HCT116 (cell line): ENCODE data around the gene ANKRD10. TPM values are rescaled to one million over a fixed set of nuclear protein-coding genes. Genes with fewer than 3 reads are reported as not detected.

Source experiments
- ATAC-seq: fragments of 200-7000 bp; cut with Tn5 transposase; 2 replicates; pipeline ENCODE4 v1.9.1; 2020; ENCODE audit warnings: mild to moderate bottlenecking, moderate library complexity
- BruUV-seq: library from RNA; stranded (reverse); fragments of 400-500 nt; replicated peaks from 2 replicates; lab custom pipeline; 2021; lab: Mats Ljungman, UMichigan
- CTCF ChIA-PET: fragments of 300-600 bp; sonication (Branson Sonifier 250); formaldehyde crosslinking; loops from one replicate; lab custom pipeline; 2021; ENCODE audit warnings: antibody characterized with exemption; lab: Charles Lee
- POLR2A ChIA-PET: fragments of 300-600, 350-600 bp; sonication (Branson Sonifier 250); formaldehyde crosslinking; loops from one replicate; lab custom pipeline; 2021; ENCODE audit warnings: antibody characterized with exemption; lab: Charles Lee
- RAD21 ChIA-PET, 2 experiments: fragments of 300-600 bp; sonication (Branson Sonifier 250); formaldehyde crosslinking; loops; one replicate each; lab custom pipeline; 2023; ENCODE audit warnings: low total read pairs in 2 of 2; ENCODE audit not compliant: uncharacterized antibody in 2 of 2, unreplicated experiment in 2 of 2, low non-redundant PET in 1 of 2; lab: Charles Lee
- DNase-seq: peaks from one replicate; pipeline ENCODE4 v3.0.0-alpha.2; 2010; ENCODE audit warnings: low read depth, low spot score
- H2AFZ ChIP-seq: fragments of 200-600 bp; shearing (Covaris generic), sonication (generic); 2 replicates; pipeline ENCODE4 v1.6.1; 2017; ENCODE audit warnings: low read depth, mixed run types, mixed read lengths, antibody characterized with exemption, low read length; ENCODE audit not compliant: poor library complexity, severe bottlenecking
- H3K27ac ChIP-seq: 2 replicates; pipeline ENCODE4 v1.5.1; 2012; ENCODE audit warnings: low read depth, low read length
- H3K27me3 ChIP-seq: fragments of 200-600 bp; sonication (generic); 2 replicates; pipeline ENCODE4 v1.6.1; 2016; ENCODE audit warnings: mixed run types, low read length, mixed read lengths; ENCODE audit not compliant: insufficient read depth
- H3K36me3 ChIP-seq, 2 experiments: fragments of 200-500 bp in 1 of 2; fragments of 200-600 bp in 1 of 2; sonication (Bioruptor generic) in 1 of 2; sonication (generic) in 1 of 2; 2 replicates each; pipeline versions ENCODE4 v1.5.1 to v1.6.1; 2014 to 2016; ENCODE audit warnings: low read length in 2 of 2, inconsistent platforms in 1 of 2, mixed read lengths in 1 of 2, mixed run types in 1 of 2; ENCODE audit not compliant: insufficient read depth in 2 of 2, control insufficient read depth in 1 of 2
- H3K4me1 ChIP-seq, 2 experiments: fragments of 200-600 bp in 1 of 2; sonication (generic) in 1 of 2; 2 replicates each; pipeline versions ENCODE4 v1.5.1 to v1.6.1; 2012 to 2017; ENCODE audit warnings: low read length in 2 of 2, inconsistent platforms in 1 of 2, mild to moderate bottlenecking in 1 of 2, mixed read lengths in 1 of 2, mixed run types in 1 of 2, moderate library complexity in 1 of 2; ENCODE audit not compliant: insufficient read depth in 2 of 2, control insufficient read depth in 1 of 2
- H3K4me2 ChIP-seq: fragments of 200-600 bp; sonication (generic); 2 replicates; pipeline ENCODE4 v1.6.1; 2017; ENCODE audit warnings: mixed run types, low read length, mixed read lengths
- H3K4me3 ChIP-seq, 2 experiments: fragments of 200-600 bp in 1 of 2; sonication (generic) in 1 of 2; replicated peaks in 1 of 2; 2 replicates each; pipeline ENCODE4 v1.5.1; 2011 to 2016; ENCODE audit warnings: low read length in 2 of 2, control low read depth in 1 of 2, low read depth in 1 of 2, mild to moderate bottlenecking in 1 of 2, mixed read lengths in 1 of 2, mixed run types in 1 of 2
- H3K79me2 ChIP-seq: fragments of 200-600 bp; sonication (generic); 2 replicates; pipeline ENCODE4 v1.6.1; 2017; ENCODE audit warnings: mild to moderate bottlenecking, mixed run types, low read length, moderate library complexity, mixed read lengths; ENCODE audit not compliant: insufficient read depth
- H3K9ac ChIP-seq: fragments of 200-600 bp; sonication (generic); 2 replicates; pipeline ENCODE4 v1.6.1; 2016; ENCODE audit warnings: low read length, mixed read lengths
- H3K9me2 ChIP-seq: fragments of 200-600 bp; sonication (generic), shearing (Covaris generic); 2 replicates; pipeline ENCODE4 v1.6.1; 2017; ENCODE audit warnings: mixed run types, mild to moderate bottlenecking, moderate library complexity; ENCODE audit not compliant: insufficient read depth
- H3K9me3 ChIP-seq, 2 experiments: fragments of 200-500 bp in 1 of 2; fragments of 200-600 bp in 1 of 2; sonication (Bioruptor generic) in 1 of 2; sonication (generic) in 1 of 2; 2 replicates each; pipeline ENCODE4 v1.6.1; 2014 to 2017; ENCODE audit warnings: low read length in 2 of 2, mixed read lengths in 2 of 2, inconsistent platforms in 1 of 2, low read depth in 1 of 2, mild to moderate bottlenecking in 1 of 2, mixed run types in 1 of 2, moderate library complexity in 1 of 2; ENCODE audit not compliant: control insufficient read depth in 1 of 2, insufficient read depth in 1 of 2
- H4K20me1 ChIP-seq: fragments of 200-600 bp; sonication (generic), shearing (Covaris generic); 2 replicates; pipeline ENCODE4 v1.6.1; 2017; ENCODE audit warnings: mixed run types, mild to moderate bottlenecking, moderate library complexity; ENCODE audit not compliant: insufficient read depth
- CBX3 ChIP-seq: IDR thresholded peaks from 2 replicates; pipeline ENCODE4 v1.6.1; 2012; ENCODE audit warnings: low read depth
- CEBPB ChIP-seq: IDR thresholded peaks from 2 replicates; pipeline ENCODE4 v1.6.1; 2012; ENCODE audit warnings: low read depth
- EGR1 ChIP-seq: IDR thresholded peaks from 2 replicates; pipeline ENCODE4 v1.6.1; 2012; ENCODE audit warnings: low read depth
- ELF1 ChIP-seq: IDR thresholded peaks from 2 replicates; pipeline ENCODE4 v1.6.1; 2012; ENCODE audit warnings: low read depth, borderline replicate concordance
- EZH2 ChIP-seq: fragments of 200-600 bp; sonication (generic); IDR thresholded peaks from 2 replicates; pipeline ENCODE4 v1.6.1; 2017; ENCODE audit warnings: antibody characterized with exemption, mixed run types
- FOSL1 ChIP-seq: IDR thresholded peaks from 2 replicates; pipeline ENCODE4 v1.6.1; 2012; ENCODE audit warnings: low read depth
- JUND ChIP-seq: IDR thresholded peaks from 2 replicates; pipeline ENCODE4 v1.6.1; 2012
- POLR2A ChIP-seq: IDR thresholded peaks from 2 replicates; pipeline ENCODE4 v1.7.0; 2011; ENCODE audit warnings: borderline replicate concordance; ENCODE audit not compliant: insufficient read depth, insufficient read length; ENCODE audit errors: extremely low read depth
- POLR2AphosphoS5 ChIP-seq: IDR thresholded peaks from 2 replicates; pipeline ENCODE4 v1.6.1; 2011; ENCODE audit warnings: mild to moderate bottlenecking, low read depth, low read length, moderate library complexity
- RAD21 ChIP-seq: IDR thresholded peaks from 2 replicates; pipeline ENCODE4 v1.6.1; 2012; ENCODE audit warnings: low read depth, mild to moderate bottlenecking
- SIN3A ChIP-seq: IDR thresholded peaks from 2 replicates; pipeline ENCODE4 v1.6.1; 2012; ENCODE audit warnings: low read depth
- TCF7L2 ChIP-seq: IDR thresholded peaks from 2 replicates; pipeline ENCODE4 v1.7.0; 2011; ENCODE audit warnings: borderline replicate concordance, inconsistent platforms; ENCODE audit not compliant: insufficient read depth, insufficient read length; ENCODE audit errors: extremely low read depth
- ZFX ChIP-seq: fragments of 450-650 bp; IDR thresholded peaks from 2 replicates; pipeline ENCODE4 v1.6.1; 2017
- ZNF274 ChIP-seq: fragments of 200-500 bp; sonication (Bioruptor generic); IDR thresholded peaks from 2 replicates; pipeline ENCODE4 v1.6.1; 2014; ENCODE audit warnings: mild to moderate bottlenecking, low read depth, low read length, inconsistent platforms
- intact Hi-C: fragments of 100-400 bp; cut with micrococcal nuclease; formaldehyde crosslinking; loops from 2 replicates; pipeline ENCODE4 v1.10.0; 2022
- total RNA-seq: library from RNA; stranded (reverse); gene quantifications from one replicate; pipeline ENCODE4 v1.2.1, GENCODE V29; 2021; ENCODE audit not compliant: unreplicated experiment
- TF ChIP-seq, protein P1 (sequence below): IDR thresholded peaks from 2 replicates; pipeline ENCODE4 v1.6.1; 2012; ENCODE audit warnings: low read depth
- TF ChIP-seq, protein P2 (sequence below): IDR thresholded peaks from 2 replicates; pipeline ENCODE4 v1.6.1; 2012
- TF ChIP-seq, protein P3 (sequence below): IDR thresholded peaks from 2 replicates; pipeline ENCODE4 v1.6.1; 2011; ENCODE audit warnings: mild to moderate bottlenecking, low read length, moderate library complexity; ENCODE audit not compliant: insufficient replicate concordance; ENCODE audit errors: extremely low read depth

Gene ANKRD10
- total RNA-seq, 1 experiment from 2014 or later: 173 TPM

GRCh38 chr13:110884517-110884916, 30.4 kb downstream of the ANKRD10 start:
- TF ChIP-seq EGR1 (no peak), POLR2A (no peak), FOSL1 (no peak), CEBPB (no peak), JUND (no peak), RAD21 (no peak), TCF7L2 (no peak), ELF1 (no peak), SIN3A (no peak), POLR2AphosphoS5 (no peak)
- H2AFZ ChIP-seq: no peak overlapping the region
- POLR2A ChIA-PET: interaction anchor here (0.7 kb wide), 1 partner anchor 8 kb away, joined by 4 read pairs; no protein-coding TSS in a partner anchor
- no peak for DNase-seq
- H3K27me3 ChIP-seq: no peaks in the 10 kb centered on the region
- RAD21 ChIA-PET: no interaction called here
- no peak overlapping the region for H3K27ac ChIP-seq
- H3K4me3 ChIP-seq: no peak overlapping the region
- peaks cover 0 to 27% of the 10 kb centered on the region in 2 experiments; a peak in 2 of 4 replicates for H3K4me1 ChIP-seq
- H3K9me2 ChIP-seq: no peaks in the 10 kb centered on the region
- CTCF ChIA-PET: no interaction called here
- no peaks in the 10 kb centered on the region for H3K9me3 ChIP-seq
- H4K20me1 ChIP-seq: peaks cover 7% of the 10 kb centered on the region; the same call in 1 of the 2 replicates
- BruUV-seq: no TSS peak
- no peak overlapping the region for H3K9ac ChIP-seq
- no peaks in the 10 kb centered on the region for H3K36me3 ChIP-seq
- ATAC-seq: no peak
- H3K79me2 ChIP-seq: no peaks in the 10 kb centered on the region
- intact Hi-C loops: no loop called here
- no peak overlapping the region for H3K4me2 ChIP-seq

DNA sequence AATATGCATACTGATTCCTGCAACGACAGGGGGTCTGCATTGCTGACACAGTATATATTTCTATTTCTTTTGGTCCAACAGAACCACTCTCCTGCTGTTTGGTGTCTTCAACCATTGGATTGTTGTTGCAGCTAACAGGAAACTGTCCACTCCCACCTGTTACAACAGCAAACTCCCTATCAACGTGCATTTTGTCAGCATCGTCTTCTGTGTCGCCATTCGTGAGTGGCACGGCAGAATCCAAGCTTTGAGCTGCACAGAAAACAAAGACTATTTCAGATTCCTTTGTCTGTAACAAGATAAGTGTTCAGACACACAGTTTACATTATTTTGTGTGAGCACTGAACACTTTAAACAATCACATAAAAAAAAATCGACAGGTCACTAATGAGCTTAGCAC, 31.3 kb downstream of the ANKRD10 start:
- Histone ChIP-seq H3K4me2 (no peak overlapping the region), H3K9ac (no peak overlapping the region), H3K36me3 (no peaks in the 10 kb centered on the region), H3K9me2 (no peaks in the 10 kb centered on the region), H2AFZ (no peak overlapping the region), H3K4me1 (peaks cover 0 to 18% of the 10 kb centered on the region in 2 experiments; a peak in 2 of 4 replicates), H3K4me3 (no peak overlapping the region), H3K79me2 (no peaks in the 10 kb centered on the region), H3K27me3 (no peaks in the 10 kb centered on the region), H4K20me1 (no peaks in the 10 kb centered on the region; the same call in 1 of the 2 replicates), H3K27ac (no peak overlapping the region), H3K9me3 (no peaks in the 10 kb centered on the region)
- BruUV-seq: no TSS peak
- ChIA-PET CTCF (interaction anchor here (1.0 kb wide), 1 partner anchor 32 kb away, joined by 3 read pairs; the partner anchor contains the start of gene ANKRD10), POLR2A (no interaction called here), RAD21 (no interaction called here)
- intact Hi-C loops: no loop called here
- no peak for ATAC-seq
- no peak for DNase-seq
- no peak for TF ChIP-seq TCF7L2
- no peak for TF ChIP-seq CBX3
- TF ChIP-seq, protein P1, sequence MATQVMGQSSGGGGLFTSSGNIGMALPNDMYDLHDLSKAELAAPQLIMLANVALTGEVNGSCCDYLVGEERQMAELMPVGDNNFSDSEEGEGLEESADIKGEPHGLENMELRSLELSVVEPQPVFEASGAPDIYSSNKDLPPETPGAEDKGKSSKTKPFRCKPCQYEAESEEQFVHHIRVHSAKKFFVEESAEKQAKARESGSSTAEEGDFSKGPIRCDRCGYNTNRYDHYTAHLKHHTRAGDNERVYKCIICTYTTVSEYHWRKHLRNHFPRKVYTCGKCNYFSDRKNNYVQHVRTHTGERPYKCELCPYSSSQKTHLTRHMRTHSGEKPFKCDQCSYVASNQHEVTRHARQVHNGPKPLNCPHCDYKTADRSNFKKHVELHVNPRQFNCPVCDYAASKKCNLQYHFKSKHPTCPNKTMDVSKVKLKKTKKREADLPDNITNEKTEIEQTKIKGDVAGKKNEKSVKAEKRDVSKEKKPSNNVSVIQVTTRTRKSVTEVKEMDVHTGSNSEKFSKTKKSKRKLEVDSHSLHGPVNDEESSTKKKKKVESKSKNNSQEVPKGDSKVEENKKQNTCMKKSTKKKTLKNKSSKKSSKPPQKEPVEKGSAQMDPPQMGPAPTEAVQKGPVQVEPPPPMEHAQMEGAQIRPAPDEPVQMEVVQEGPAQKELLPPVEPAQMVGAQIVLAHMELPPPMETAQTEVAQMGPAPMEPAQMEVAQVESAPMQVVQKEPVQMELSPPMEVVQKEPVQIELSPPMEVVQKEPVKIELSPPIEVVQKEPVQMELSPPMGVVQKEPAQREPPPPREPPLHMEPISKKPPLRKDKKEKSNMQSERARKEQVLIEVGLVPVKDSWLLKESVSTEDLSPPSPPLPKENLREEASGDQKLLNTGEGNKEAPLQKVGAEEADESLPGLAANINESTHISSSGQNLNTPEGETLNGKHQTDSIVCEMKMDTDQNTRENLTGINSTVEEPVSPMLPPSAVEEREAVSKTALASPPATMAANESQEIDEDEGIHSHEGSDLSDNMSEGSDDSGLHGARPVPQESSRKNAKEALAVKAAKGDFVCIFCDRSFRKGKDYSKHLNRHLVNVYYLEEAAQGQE: no peak
- no peak for TF ChIP-seq ZNF274
- TF ChIP-seq, protein P2, sequence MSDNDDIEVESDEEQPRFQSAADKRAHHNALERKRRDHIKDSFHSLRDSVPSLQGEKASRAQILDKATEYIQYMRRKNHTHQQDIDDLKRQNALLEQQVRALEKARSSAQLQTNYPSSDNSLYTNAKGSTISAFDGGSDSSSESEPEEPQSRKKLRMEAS: no peak
- no peak for TF ChIP-seq ZFX
- no peak for TF ChIP-seq CEBPB
- TF ChIP-seq, protein P3, sequence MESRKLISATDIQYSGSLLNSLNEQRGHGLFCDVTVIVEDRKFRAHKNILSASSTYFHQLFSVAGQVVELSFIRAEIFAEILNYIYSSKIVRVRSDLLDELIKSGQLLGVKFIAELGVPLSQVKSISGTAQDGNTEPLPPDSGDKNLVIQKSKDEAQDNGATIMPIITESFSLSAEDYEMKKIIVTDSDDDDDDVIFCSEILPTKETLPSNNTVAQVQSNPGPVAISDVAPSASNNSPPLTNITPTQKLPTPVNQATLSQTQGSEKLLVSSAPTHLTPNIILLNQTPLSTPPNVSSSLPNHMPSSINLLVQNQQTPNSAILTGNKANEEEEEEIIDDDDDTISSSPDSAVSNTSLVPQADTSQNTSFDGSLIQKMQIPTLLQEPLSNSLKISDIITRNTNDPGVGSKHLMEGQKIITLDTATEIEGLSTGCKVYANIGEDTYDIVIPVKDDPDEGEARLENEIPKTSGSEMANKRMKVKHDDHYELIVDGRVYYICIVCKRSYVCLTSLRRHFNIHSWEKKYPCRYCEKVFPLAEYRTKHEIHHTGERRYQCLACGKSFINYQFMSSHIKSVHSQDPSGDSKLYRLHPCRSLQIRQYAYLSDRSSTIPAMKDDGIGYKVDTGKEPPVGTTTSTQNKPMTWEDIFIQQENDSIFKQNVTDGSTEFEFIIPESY: no peak
- TF ChIP-seq ELF1: no peak
- TF ChIP-seq POLR2A: no peak
- no peak for TF ChIP-seq EZH2
